NCI-H2171 (cell line): ENCODE data around the gene TUBE1.
A peak's percentile ranks its signal among the peaks of the same experiment; 100 is the strongest.

Experiments used
- DNase-seq: peaks from one replicate; lab custom pipeline; 2025; lab: John Stamatoyannopoulos, UW

TUBE1 gene

DNA sequence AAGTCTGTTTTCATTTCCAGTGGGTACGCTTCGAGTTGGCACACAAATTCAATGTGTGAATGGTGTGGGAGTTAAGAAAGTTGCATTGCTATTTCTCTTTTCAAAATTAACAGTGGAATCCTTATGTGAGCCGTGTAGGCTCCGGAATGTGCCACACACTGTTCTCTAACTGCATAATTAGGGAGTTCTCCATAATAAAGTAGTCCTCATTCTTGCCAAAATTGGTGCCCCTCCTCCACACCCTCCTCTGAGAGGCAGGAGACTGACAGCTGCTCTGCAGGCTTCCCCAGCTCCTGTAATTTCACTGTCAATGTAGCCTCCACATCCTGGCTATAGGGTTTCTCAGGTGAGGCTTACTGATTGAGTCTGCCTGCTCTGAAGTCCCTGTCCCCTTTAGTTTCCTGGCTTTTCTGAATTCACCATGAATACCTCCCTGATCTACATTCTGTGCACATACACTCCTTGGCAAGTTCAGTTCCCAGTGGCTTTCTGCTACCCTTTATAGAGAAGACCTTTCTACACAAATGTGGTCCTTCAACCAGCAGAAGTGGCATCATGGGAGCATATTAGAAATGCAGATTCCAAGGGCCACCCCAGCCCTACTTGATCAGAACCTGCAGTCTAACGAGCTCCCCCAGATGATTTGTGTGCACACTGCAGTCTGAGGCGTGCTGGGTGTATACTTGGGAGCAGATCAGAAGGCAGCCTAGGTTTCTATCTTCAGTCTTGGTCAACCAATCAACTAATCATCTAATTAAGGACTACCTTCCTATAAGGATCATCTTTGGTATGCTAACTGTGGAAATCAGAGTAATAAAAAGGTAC lies 53.3 kb downstream of the TUBE1 start:
- DNase-seq = no peak

GRCh38 chr6:112032728-112033127 lies 54.6 kb downstream of the TUBE1 start:
- no peak for DNase-seq

DNA sequence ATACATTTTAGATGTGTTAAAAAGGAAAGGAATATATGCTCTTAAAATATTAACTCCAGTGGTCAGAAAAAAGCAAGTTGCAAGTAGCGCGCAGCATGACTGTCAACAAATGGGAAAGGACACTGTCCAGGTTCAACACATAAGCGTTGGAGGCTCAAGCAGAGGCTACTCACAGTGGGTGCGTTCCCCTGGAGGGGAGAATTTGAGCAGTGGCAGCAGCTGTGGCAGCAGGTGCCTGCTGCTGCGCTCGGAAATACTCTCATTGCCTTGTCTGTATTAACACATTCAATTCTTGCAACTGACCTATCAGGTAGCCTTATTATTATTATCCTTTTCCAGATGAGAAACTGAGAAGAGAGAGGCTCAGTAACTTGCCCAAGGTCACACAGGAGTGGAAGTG lies 55.3 kb downstream of the TUBE1 start:
- DNase-seq = peak; percentile 12

DNA sequence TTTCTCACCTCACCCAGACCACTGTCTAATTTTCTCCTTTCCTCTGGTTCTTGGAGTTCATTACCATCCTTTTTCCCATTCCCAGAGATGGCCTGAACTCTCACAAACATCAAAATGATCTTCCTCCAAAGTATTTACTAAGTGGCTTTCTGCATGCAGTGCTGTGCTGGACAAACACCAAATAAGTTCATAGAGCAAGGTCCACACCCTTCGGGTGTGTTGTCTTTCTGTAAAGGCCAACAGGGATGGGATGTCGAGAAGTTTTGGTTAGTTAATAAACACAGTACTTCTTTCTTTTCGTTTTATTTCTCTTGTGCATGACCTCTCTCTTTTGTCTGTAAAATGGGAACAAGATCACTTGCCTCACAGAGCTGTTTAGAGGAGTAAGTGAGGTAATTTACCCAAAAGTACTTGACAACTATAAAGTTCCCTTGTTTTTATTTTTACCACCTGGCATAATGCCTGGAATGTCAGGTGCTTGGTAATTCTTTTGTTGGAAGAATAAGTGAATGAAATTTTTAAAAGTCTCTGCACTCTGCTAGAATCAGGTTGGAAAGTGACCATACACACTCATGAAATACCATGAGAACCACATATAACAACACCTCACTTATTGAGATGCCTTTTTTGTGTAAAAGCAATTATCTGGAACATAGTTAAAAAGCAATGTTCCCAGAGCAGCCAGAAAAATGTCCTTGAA lies 56.2 kb downstream of the TUBE1 start:
- DNase-seq = no peak

GRCh38 chr6:112030206-112030960 lies 56.9 kb downstream of the TUBE1 start:
- no peak for DNase-seq

DNA sequence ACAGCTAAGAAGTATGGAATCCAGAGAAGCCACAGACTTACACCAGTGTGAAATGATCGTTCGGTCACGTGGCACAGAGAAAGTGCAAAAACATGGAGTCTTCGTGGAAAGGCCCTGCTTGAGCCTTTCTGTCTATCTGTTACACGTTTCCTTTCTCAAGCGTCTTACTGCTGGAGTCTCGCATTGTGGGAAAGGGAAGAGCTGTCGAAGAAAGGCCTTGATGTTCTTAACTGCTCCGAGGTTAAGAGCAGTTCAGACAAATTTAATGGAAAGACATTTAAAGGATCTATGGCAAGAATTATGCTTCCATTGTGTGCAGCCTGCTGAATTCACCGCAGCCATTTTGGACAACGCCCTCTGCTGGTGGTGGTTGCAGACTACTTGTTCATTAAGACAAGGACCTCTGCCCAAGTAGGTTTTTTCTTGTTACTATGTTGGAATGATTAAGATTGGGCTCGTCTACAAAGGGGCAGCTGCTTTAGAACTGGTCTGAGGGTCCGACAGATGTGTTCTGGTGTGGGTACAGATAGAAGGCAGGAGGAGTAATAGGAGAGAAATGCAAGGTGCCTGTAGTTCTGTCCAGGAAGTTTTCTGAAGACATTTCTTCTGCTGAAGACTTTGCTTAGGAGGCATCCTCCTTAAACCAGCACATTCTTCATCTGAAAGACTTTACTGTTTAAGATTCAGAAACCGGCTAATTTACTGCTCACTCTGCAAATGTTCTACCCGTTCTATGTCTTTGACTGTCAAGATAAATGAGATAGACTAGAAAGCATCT lies 58.0 kb downstream of the TUBE1 start:
- peak; percentile 28 for DNase-seq

GRCh38 chr6:112027942-112028674 lies 59.2 kb downstream of the TUBE1 start:
- DNase-seq = no peak

GRCh38 chr6:112026933-112027332 lies 60.3 kb downstream of the TUBE1 start:
- no peak for DNase-seq

DNA sequence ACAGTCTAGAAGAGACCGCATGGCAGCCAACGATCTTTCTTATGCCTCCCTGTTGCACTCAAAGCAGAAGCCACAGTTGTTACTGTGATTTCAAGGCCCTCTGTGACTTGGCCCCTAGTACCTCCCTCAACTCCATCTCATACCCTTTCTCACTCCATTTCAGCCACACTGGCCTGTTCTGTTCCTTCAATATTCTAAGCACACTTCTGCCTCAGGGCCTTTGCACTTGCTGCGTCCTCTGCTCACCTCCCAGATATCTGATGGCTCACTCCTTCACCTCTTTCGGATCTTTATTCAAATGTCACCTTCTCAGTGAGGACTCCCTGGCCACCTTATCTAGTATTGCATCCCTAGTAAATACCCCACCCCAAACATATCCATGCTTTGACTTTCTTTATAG lies 62.8 kb downstream of the TUBE1 start:
- DNase-seq = no peak

- DNase-seq = no peak
Observed at GRCh38 chr6:112022749-112023148, 64.5 kb downstream of the TUBE1 start.

DNA sequence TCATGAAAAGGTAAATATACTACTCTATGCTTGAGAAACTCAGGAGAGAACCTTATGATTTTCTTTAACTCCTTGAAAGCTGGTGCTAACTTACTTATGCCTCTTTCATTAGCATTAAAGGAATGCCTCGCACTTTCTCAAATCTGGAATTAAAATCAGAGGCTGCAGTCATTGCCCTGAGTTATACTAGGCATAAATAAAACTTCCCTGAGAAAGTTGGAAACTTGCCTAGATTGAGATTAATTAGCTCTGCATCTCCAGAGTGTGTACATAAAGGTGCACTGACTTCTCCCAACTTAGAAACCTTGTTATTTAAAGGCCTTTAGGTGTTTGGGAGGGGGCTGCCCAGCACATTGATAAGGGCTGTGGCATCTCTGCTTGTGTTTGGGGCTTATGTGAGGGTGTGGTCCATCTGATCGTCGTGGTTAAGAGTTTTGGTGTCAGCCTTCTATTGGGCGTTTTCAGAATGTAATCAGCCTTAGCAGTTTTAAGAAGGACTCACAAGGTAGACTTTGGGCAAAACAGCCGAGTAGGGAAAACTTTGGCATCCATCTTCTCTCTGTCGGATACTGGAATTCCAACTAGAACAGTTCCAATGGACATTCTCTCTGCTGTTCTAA lies 65.5 kb downstream of the TUBE1 start:
- no peak for DNase-seq
